GM21360 (cell line): ENCODE measurements around the gene DIAPH1.
A peak's percentile ranks its signal among the peaks of the same experiment; 100 is the strongest.
"Not testable (repeated sequence)": the region's sequence is repeated elsewhere in the genome, so short reads cannot be mapped to it uniquely, and the experiment has no call there.

Experiments
- ATAC-seq: cut with Tn5 transposase; IDR thresholded peaks from one replicate; pipeline ENCODE4 v1.9.1; 2021; ENCODE audit warnings: mild to moderate bottlenecking, moderate library complexity; ENCODE audit not compliant: unreplicated experiment

The DIAPH1 gene

GRCh38 chr5:141613344-141613743, 5.5 kb downstream of the DIAPH1 start:
- no peak for ATAC-seq

- no peak for ATAC-seq
Observed at GRCh38 chr5:141611289-141611688, 7.5 kb downstream of the DIAPH1 start.

GRCh38 chr5:141609921-141610320, 8.9 kb downstream of the DIAPH1 start:
- not testable (repeated sequence) for ATAC-seq

- ATAC-seq: no peak
Observed at GRCh38 chr5:141609044-141609443, 9.8 kb downstream of the DIAPH1 start.

- ATAC-seq: no peak
Observed at GRCh38 chr5:141608557-141608956, 10.2 kb downstream of the DIAPH1 start.

GRCh38 chr5:141608046-141608445, 10.8 kb downstream of the DIAPH1 start:
- ATAC-seq: no peak

- peak; percentile 86 for ATAC-seq
Observed at GRCh38 chr5:141605523-141606277, 13.1 kb downstream of the DIAPH1 start.

GRCh38 chr5:141603923-141604717, 14.7 kb downstream of the DIAPH1 start:
- no peak for ATAC-seq

- ATAC-seq: no peak
Observed at GRCh38 chr5:141602606-141603005, 16.2 kb downstream of the DIAPH1 start.

- no peak for ATAC-seq
Observed at GRCh38 chr5:141598391-141599345, 20.1 kb downstream of the DIAPH1 start.

- ATAC-seq: no peak
Observed at GRCh38 chr5:141597814-141598213, 21.0 kb downstream of the DIAPH1 start.

- ATAC-seq: no peak
Observed at GRCh38 chr5:141597394-141597793, 21.4 kb downstream of the DIAPH1 start.

GRCh38 chr5:141596867-141597266, 21.9 kb downstream of the DIAPH1 start:
- ATAC-seq: no peak

- ATAC-seq: no peak
Observed at GRCh38 chr5:141590127-141590526, 28.7 kb downstream of the DIAPH1 start.

- no peak for ATAC-seq
Observed at GRCh38 chr5:141586246-141586645, 32.6 kb downstream of the DIAPH1 start.

- no peak for ATAC-seq
Observed at GRCh38 chr5:141585594-141585993, 33.2 kb downstream of the DIAPH1 start.

GRCh38 chr5:141574122-141574510, 44.7 kb downstream of the DIAPH1 start:
- no peak for ATAC-seq

- no peak for ATAC-seq
Observed at GRCh38 chr5:141573489-141574121, 45.2 kb downstream of the DIAPH1 start.

- no peak for ATAC-seq
Observed at GRCh38 chr5:141570655-141571054, 48.1 kb downstream of the DIAPH1 start.

- ATAC-seq: no peak
Observed at GRCh38 chr5:141567513-141568117, 51.2 kb downstream of the DIAPH1 start.
